Hepatocyte (in vitro differentiated cells): Measurements from ENCODE around the gene SPINK1. TPM values are rescaled to one million over a fixed set of nuclear protein-coding genes. Genes with fewer than 3 reads are reported as not detected.

ENCODE experiments used
- DNase-seq: peaks from one replicate; pipeline ENCODE4 v3.0.0-alpha.2; 2016; ENCODE audit warnings: low spot score
- H2AFZ ChIP-seq: fragments of 200-600 bp; sonication (generic); 2 replicates; pipeline ENCODE4 v1.6.0; 2016; ENCODE audit warnings: antibody characterized with exemption, mild to moderate bottlenecking
- H3K27ac ChIP-seq: fragments of 200-600 bp; sonication (generic); 2 replicates; pipeline ENCODE4 v1.5.1; 2016; ENCODE audit warnings: mild to moderate bottlenecking
- H3K27me3 ChIP-seq: fragments of 200-600 bp; sonication (generic); 2 replicates; pipeline ENCODE4 v1.6.1; 2016
- H3K36me3 ChIP-seq: fragments of 200-600 bp; sonication (generic); replicated peaks from 2 replicates; pipeline ENCODE4 v1.5.1; 2016; ENCODE audit warnings: low read depth; ENCODE audit not compliant: insufficient read depth
- H3K4me1 ChIP-seq: fragments of 200-600 bp; sonication (generic); 2 replicates; pipeline ENCODE4 v1.5.1; 2016; ENCODE audit warnings: mild to moderate bottlenecking, moderate library complexity; ENCODE audit not compliant: insufficient read depth
- H3K4me2 ChIP-seq: fragments of 200-600 bp; sonication (generic); 2 replicates; pipeline ENCODE4 v1.6.0; 2016
- H3K4me3 ChIP-seq: fragments of 200-600 bp; sonication (generic); 2 replicates; pipeline ENCODE4 v1.5.1; 2016; ENCODE audit warnings: mild to moderate bottlenecking
- H3K79me2 ChIP-seq: fragments of 200-600 bp; sonication (generic); 2 replicates; pipeline ENCODE4 v1.6.0; 2017; ENCODE audit warnings: mild to moderate bottlenecking
- H3K9me2 ChIP-seq: fragments of 200-600 bp; sonication (generic); replicated peaks from 2 replicates; pipeline ENCODE4 v1.6.0; 2017; ENCODE audit warnings: mild to moderate bottlenecking; ENCODE audit not compliant: insufficient read depth
- H3K9me3 ChIP-seq: fragments of 200-600 bp; sonication (generic); 2 replicates; pipeline ENCODE4 v1.5.1; 2016; ENCODE audit warnings: low read depth, mild to moderate bottlenecking
- H4K20me1 ChIP-seq: fragments of 200-600 bp; sonication (generic); 2 replicates; pipeline ENCODE4 v1.6.0; 2016; ENCODE audit warnings: mild to moderate bottlenecking; ENCODE audit not compliant: insufficient read depth, poor library complexity, severe bottlenecking
- CTCF ChIP-seq: fragments of 200-600 bp; sonication (generic); IDR thresholded peaks from 2 replicates; pipeline ENCODE4 v1.5.1; 2016; ENCODE audit warnings: antibody characterized with exemption, mild to moderate bottlenecking; ENCODE audit not compliant: poor library complexity
- EZH2 ChIP-seq: fragments of 200-600 bp; sonication (generic); IDR thresholded peaks from 2 replicates; pipeline ENCODE4 v1.6.1; 2016; ENCODE audit warnings: antibody characterized with exemption, mild to moderate bottlenecking, borderline replicate concordance
- EZH2phosphoT487 ChIP-seq: fragments of 200-600 bp; sonication (generic); IDR thresholded peaks from one replicate; pipeline ENCODE4 v1.6.1; 2018; ENCODE audit warnings: antibody characterized with exemption, mild to moderate bottlenecking, low read depth, moderate library complexity; ENCODE audit not compliant: unreplicated experiment, severe bottlenecking
- WGBS: methylation state at CpG from one replicate; pipeline ENCODE4 v1.1.6; 2016; ENCODE audit warnings: low lambda C conversion rate; ENCODE audit errors: missing lambda C conversion rate; 5-methylcytosine and 5-hydroxymethylcytosine counted together
- polyA plus RNA-seq: library from polyadenylated mRNA; unstranded; fragments of >200 nt; fragmentation: Nextera tagmentation; extraction: Ambion mirVana; gene quantifications from 2 replicates; pipeline ENCODE4 v1.2.1, GENCODE V29; 2016
- total RNA-seq: library from RNA; depleted of rRNA; stranded (reverse); fragments of >200 nt; gene quantifications from 2 replicates; pipeline ENCODE4 v1.2.3, GENCODE V29; 2014

Gene SPINK1
- total and polyA plus RNA-seq, 2 experiments from 2014 or later, result 1,467 to 2,947 TPM

- no peak overlapping the region for H2AFZ ChIP-seq
- H3K27ac ChIP-seq, result no peak overlapping the region
- H3K36me3 ChIP-seq, result no peaks in the 10 kb centered on the region
- no peaks in the 10 kb centered on the region for H3K27me3 ChIP-seq
- no peak overlapping the region for H3K4me3 ChIP-seq
- no peaks in the 10 kb centered on the region for H3K9me3 ChIP-seq
- no peak overlapping the region for H3K4me2 ChIP-seq
- TF ChIP-seq EZH2, result no peak
- no peak for TF ChIP-seq CTCF
- no peak for TF ChIP-seq EZH2phosphoT487
- H3K79me2 ChIP-seq, result no peaks in the 10 kb centered on the region
- H3K4me1 ChIP-seq, result peaks cover 1% of the 10 kb centered on the region
- no peaks in the 10 kb centered on the region for H4K20me1 ChIP-seq
- 92% methylated on average over 5 of the region's 5 CpGs for WGBS
- H3K9me2 ChIP-seq, result no peaks in the 10 kb centered on the region
- no peak for DNase-seq
These were observed 9.7 kb downstream of the SPINK1 start for GRCh38 chr5:147821766-147822165.

- 46% methylated on average over 1 of the region's 1 CpG for WGBS
- Histone ChIP-seq H3K9me2 (no peaks in the 10 kb centered on the region), H3K27me3 (no peaks in the 10 kb centered on the region), H3K4me2 (no peak overlapping the region), H2AFZ (no peak overlapping the region), H4K20me1 (no peaks in the 10 kb centered on the region), H3K4me3 (no peak overlapping the region), H3K27ac (no peak overlapping the region), H3K9me3 (no peaks in the 10 kb centered on the region), H3K4me1 (no peaks in the 10 kb centered on the region), H3K79me2 (no peaks in the 10 kb centered on the region), H3K36me3 (no peaks in the 10 kb centered on the region)
- no peak for DNase-seq
- TF ChIP-seq EZH2 (no peak), CTCF (no peak), EZH2phosphoT487 (no peak)
These were observed 12.2 kb downstream of the SPINK1 start for GRCh38 chr5:147819261-147819770.

- 62% methylated on average over 1 of the region's 1 CpG for WGBS
- Histone ChIP-seq H3K79me2 (no peaks in the 10 kb centered on the region), H4K20me1 (no peaks in the 10 kb centered on the region), H3K9me2 (no peaks in the 10 kb centered on the region), H3K4me1 (no peaks in the 10 kb centered on the region), H2AFZ (no peak overlapping the region), H3K36me3 (no peaks in the 10 kb centered on the region), H3K4me3 (no peak overlapping the region), H3K4me2 (no peak overlapping the region), H3K9me3 (no peaks in the 10 kb centered on the region), H3K27me3 (no peaks in the 10 kb centered on the region), H3K27ac (no peak overlapping the region)
- no peak for DNase-seq
- no peak for TF ChIP-seq EZH2
- no peak for TF ChIP-seq CTCF
- no peak for TF ChIP-seq EZH2phosphoT487
These were observed 13.2 kb downstream of the SPINK1 start for GRCh38 chr5:147818290-147818689.

GRCh38 chr5:147813696-147814095 is 17.8 kb downstream of the SPINK1 start:
- Histone ChIP-seq H3K4me3 (no peak overlapping the region), H3K27me3 (no peaks in the 10 kb centered on the region), H2AFZ (no peak overlapping the region), H3K4me2 (no peak overlapping the region), H3K79me2 (no peaks in the 10 kb centered on the region), H3K9me2 (no peaks in the 10 kb centered on the region), H4K20me1 (no peaks in the 10 kb centered on the region), H3K27ac (no peak overlapping the region), H3K4me1 (no peaks in the 10 kb centered on the region), H3K9me3 (no peaks in the 10 kb centered on the region), H3K36me3 (no peaks in the 10 kb centered on the region)
- no peak for DNase-seq
- WGBS, result 90% methylated on average over 1 of the region's 1 CpG
- TF ChIP-seq EZH2 (no peak), EZH2phosphoT487 (no peak), CTCF (no peak)
